Pericardium fibroblast (primary cell): ENCODE results near the gene CHST15. TPM values are rescaled to one million over a fixed set of nuclear protein-coding genes. Genes with fewer than 3 reads are reported as not detected.

Experiments
- total RNA-seq: library from RNA; depleted of rRNA; stranded (reverse); fragments of >200 nt; gene quantifications from 2 replicates; pipeline ENCODE4 v1.2.3, GENCODE V29; 2015

CHST15 gene
- 7.3 and 20.4 TPM in 2 replicates for total RNA-seq

GRCh38 chr10:124092860-124093773, at the start of gene CHST15:
Gene CHST15 (minus strand): TSS chr10:124093598. CDS start chr10:124046212, 47,386 bp downstream.

Other genes starting within 250 kb of the CHST15 start
- not detected in 2 replicates for gene CPXM2, start 201.8 kb downstream of the CHST15 start, total RNA-seq